Activated CD4-positive, alpha-beta T cell treated with anti-CD3 and anti-CD28 coated beads, Interleukin-2, amount 10 ng/mL, durations not matched to agents 7 days and 5 days (primary cell): Measurements from ENCODE around the gene ALDH1L1. TPM values are rescaled to one million over a fixed set of nuclear protein-coding genes. Genes with fewer than 3 reads are reported as not detected.

ENCODE experiments used
- CTCF ChIA-PET: fragments of 350-600 bp; sonication (Branson Sonifier 250); formaldehyde crosslinking; loops from one replicate; lab custom pipeline; 2021; ENCODE audit warnings: antibody characterized with exemption; lab: Charles Lee
- POLR2A ChIA-PET: fragments of 350-600 bp; sonication (Branson Sonifier 250); formaldehyde crosslinking; loops from one replicate; lab custom pipeline; 2021; ENCODE audit warnings: antibody characterized with exemption; lab: Charles Lee
- DNase-seq: peaks from one replicate; pipeline ENCODE4 v3.0.0-alpha.2; 2020
- H3K27ac Mint-ChIP-seq: one replicate; pipeline ENCODE4 v1.8.0; 2021; ENCODE audit warnings: mild to moderate bottlenecking, moderate library complexity, mixed read lengths
- H3K27me3 Mint-ChIP-seq: one replicate; pipeline ENCODE4 v1.8.0; 2021; ENCODE audit warnings: mixed read lengths
- H3K36me3 Mint-ChIP-seq: one replicate; pipeline ENCODE4 v1.8.0; 2021; ENCODE audit warnings: low read depth, mixed read lengths
- H3K4me1 Mint-ChIP-seq: one replicate; pipeline ENCODE4 v1.8.0; 2021; ENCODE audit warnings: mixed read lengths
- H3K4me3 Mint-ChIP-seq: one replicate; pipeline ENCODE4 v1.8.0; 2021; ENCODE audit warnings: mild to moderate bottlenecking, moderate library complexity, mixed read lengths
- H3K9me3 Mint-ChIP-seq: one replicate; pipeline ENCODE4 v1.8.0; 2021; ENCODE audit warnings: mixed read lengths
- total RNA-seq, 2 experiments: library from RNA; stranded (reverse); gene quantifications; one replicate each; pipeline ENCODE4 v1.2.3, GENCODE V29; 2021

The ALDH1L1 gene
- total RNA-seq, 2 experiments from 2014 or later: not detected

- no peak overlapping the region for H3K4me3 Mint-ChIP-seq
- no peaks in the 10 kb centered on the region for H3K9me3 Mint-ChIP-seq
- ChIA-PET POLR2A (no interaction called here), CTCF (no interaction called here)
- H3K27ac Mint-ChIP-seq: no peak overlapping the region
- no peaks in the 10 kb centered on the region for H3K36me3 Mint-ChIP-seq
- DNase-seq: no peak
- H3K4me1 Mint-ChIP-seq: no peaks in the 10 kb centered on the region
- H3K27me3 Mint-ChIP-seq: no peaks in the 10 kb centered on the region
Observed at GRCh38 chr3:126114443-126115386, 65.7 kb downstream of the ALDH1L1 start.

- Mint-ChIP-seq H3K4me1 (no peaks in the 10 kb centered on the region), H3K36me3 (no peaks in the 10 kb centered on the region), H3K9me3 (no peaks in the 10 kb centered on the region), H3K27ac (no peak overlapping the region), H3K4me3 (no peak overlapping the region), H3K27me3 (no peaks in the 10 kb centered on the region)
- no peak for DNase-seq
- ChIA-PET POLR2A (no interaction called here), CTCF (no interaction called here)
Observed at GRCh38 chr3:126113733-126114442, 66.5 kb downstream of the ALDH1L1 start.

DNA sequence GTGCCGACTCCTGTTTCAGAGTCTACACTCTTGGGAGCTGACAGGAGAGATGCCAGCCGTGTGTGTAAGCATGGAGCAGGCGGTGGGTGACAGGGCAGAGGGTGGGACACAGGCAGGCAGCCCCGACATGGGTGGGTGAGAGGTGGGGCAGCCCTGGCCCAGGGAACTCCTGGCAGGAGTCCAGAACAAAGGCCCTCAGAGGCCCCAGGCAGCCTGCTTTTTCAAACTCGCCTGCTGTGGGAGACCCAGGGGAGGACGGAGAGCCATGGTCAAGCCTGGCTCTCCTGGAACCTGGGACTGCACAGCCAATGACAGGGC, 67.2 kb downstream of the ALDH1L1 start:
- CTCF ChIA-PET: no interaction called here
- no peaks in the 10 kb centered on the region for H3K4me1 Mint-ChIP-seq
- no peaks in the 10 kb centered on the region for H3K36me3 Mint-ChIP-seq
- no peaks in the 10 kb centered on the region for H3K9me3 Mint-ChIP-seq
- POLR2A ChIA-PET: no interaction called here
- no peak overlapping the region for H3K4me3 Mint-ChIP-seq
- no peak overlapping the region for H3K27ac Mint-ChIP-seq
- no peak for DNase-seq
- no peaks in the 10 kb centered on the region for H3K27me3 Mint-ChIP-seq

- ChIA-PET POLR2A (no interaction called here), CTCF (no interaction called here)
- Mint-ChIP-seq H3K4me1 (no peaks in the 10 kb centered on the region), H3K4me3 (no peak overlapping the region), H3K27ac (no peak overlapping the region), H3K36me3 (no peaks in the 10 kb centered on the region), H3K27me3 (no peaks in the 10 kb centered on the region), H3K9me3 (no peaks in the 10 kb centered on the region)
- no peak for DNase-seq
Observed at GRCh38 chr3:126112531-126113237, 67.7 kb downstream of the ALDH1L1 start.

DNA sequence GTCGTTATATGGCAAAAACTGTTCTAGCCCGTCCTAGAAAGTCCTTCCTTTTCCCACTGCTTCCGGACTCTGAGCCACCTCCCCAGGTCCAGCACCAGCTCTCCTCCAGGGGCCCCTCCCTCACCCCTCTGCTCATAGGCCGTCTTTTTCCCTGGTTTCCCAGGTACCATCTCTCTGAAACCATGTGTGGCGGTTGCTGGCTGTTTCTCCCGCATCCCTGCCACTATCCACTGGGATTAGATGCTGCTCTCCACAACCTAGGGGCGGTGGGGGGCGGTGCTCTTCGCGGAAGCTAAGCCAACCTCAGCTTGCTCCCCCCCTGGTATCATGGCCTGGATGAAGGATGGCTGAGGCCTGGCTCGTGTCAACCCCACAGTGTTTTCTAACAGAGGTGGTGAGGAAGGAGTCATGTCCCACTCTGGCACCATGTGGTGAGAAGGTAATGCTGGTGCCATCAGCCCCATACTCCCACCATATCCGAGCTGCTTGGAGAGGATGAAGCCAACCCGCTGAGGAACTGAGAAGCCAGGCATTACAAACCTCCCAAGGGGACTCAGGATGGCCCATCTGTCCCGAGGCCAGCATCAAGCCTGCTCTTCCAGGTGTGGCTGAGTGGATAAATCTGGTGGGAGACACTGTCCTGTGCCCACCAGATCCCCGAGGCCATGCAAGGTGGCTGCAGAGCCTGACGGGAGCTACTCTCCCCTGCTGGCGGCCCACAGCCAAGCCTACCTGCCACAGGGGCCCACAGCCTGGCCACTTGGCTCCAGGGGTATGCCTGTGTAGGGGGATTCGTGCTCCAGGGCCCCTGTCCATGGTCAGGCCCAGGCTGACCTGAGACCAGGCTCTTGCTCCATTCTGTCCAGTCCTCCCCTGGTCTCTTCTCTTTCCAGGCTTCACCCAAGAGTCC, 68.6 kb downstream of the ALDH1L1 start:
- CTCF ChIA-PET: no interaction called here
- no peak overlapping the region for H3K4me3 Mint-ChIP-seq
- H3K36me3 Mint-ChIP-seq: no peaks in the 10 kb centered on the region
- POLR2A ChIA-PET: no interaction called here
- DNase-seq: no peak
- no peaks in the 10 kb centered on the region for H3K27me3 Mint-ChIP-seq
- no peaks in the 10 kb centered on the region for H3K4me1 Mint-ChIP-seq
- H3K9me3 Mint-ChIP-seq: no peaks in the 10 kb centered on the region
- no peak overlapping the region for H3K27ac Mint-ChIP-seq

DNA sequence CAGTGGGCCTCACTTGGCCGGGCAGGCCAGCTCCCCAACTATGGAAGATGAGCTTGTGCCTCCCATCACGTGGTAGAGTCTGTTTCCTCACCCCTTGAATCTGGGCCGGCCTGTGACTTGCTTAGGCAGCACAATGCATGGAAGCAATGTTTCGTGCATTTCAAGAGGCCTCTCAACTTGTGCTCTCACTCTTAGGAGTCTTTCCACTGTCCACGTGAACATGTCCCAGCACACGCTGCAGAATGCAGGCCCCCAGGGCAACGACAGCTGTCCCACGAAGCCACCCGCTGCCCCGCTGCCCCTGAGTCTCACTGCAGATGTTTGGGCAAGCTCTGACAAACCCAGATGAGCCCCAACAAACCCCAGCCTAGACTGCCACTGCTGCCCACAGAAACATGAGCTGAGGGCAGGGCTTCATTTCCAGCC, 69.2 kb downstream of the ALDH1L1 start:
- Mint-ChIP-seq H3K27me3 (no peaks in the 10 kb centered on the region), H3K4me3 (no peak overlapping the region), H3K9me3 (no peaks in the 10 kb centered on the region), H3K4me1 (no peaks in the 10 kb centered on the region), H3K36me3 (no peaks in the 10 kb centered on the region), H3K27ac (no peak overlapping the region)
- CTCF ChIA-PET: no interaction called here
- POLR2A ChIA-PET: no interaction called here
- DNase-seq: no peak

- ChIA-PET CTCF (no interaction called here), POLR2A (no interaction called here)
- Mint-ChIP-seq H3K27ac (no peak overlapping the region), H3K4me1 (no peaks in the 10 kb centered on the region), H3K9me3 (no peaks in the 10 kb centered on the region), H3K36me3 (no peaks in the 10 kb centered on the region), H3K27me3 (no peaks in the 10 kb centered on the region), H3K4me3 (no peak overlapping the region)
- DNase-seq: no peak
Observed at GRCh38 chr3:126110431-126111125, 69.8 kb downstream of the ALDH1L1 start.

DNA sequence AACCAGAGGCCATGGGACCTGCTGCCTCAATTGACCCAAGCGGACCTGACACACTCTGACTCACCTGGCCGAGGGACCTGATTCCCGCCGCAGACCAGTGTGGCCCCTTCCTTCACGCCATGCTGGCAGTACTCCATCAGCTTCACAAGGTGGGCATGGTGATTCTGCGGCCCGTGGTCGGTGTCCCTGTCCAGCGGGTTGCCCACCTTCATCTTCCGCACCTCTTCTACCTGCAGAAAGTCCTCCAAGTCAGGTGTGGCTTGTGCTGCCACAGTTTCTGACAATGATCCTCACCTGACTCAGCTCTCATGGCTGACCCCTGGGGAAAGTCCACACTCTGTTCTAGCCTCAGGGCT, 70.5 kb downstream of the ALDH1L1 start:
- ChIA-PET CTCF (no interaction called here), POLR2A (no interaction called here)
- Mint-ChIP-seq H3K27me3 (no peaks in the 10 kb centered on the region), H3K4me3 (no peak overlapping the region), H3K4me1 (no peaks in the 10 kb centered on the region), H3K9me3 (no peaks in the 10 kb centered on the region), H3K36me3 (no peaks in the 10 kb centered on the region), H3K27ac (no peak overlapping the region)
- DNase-seq: no peak

DNA sequence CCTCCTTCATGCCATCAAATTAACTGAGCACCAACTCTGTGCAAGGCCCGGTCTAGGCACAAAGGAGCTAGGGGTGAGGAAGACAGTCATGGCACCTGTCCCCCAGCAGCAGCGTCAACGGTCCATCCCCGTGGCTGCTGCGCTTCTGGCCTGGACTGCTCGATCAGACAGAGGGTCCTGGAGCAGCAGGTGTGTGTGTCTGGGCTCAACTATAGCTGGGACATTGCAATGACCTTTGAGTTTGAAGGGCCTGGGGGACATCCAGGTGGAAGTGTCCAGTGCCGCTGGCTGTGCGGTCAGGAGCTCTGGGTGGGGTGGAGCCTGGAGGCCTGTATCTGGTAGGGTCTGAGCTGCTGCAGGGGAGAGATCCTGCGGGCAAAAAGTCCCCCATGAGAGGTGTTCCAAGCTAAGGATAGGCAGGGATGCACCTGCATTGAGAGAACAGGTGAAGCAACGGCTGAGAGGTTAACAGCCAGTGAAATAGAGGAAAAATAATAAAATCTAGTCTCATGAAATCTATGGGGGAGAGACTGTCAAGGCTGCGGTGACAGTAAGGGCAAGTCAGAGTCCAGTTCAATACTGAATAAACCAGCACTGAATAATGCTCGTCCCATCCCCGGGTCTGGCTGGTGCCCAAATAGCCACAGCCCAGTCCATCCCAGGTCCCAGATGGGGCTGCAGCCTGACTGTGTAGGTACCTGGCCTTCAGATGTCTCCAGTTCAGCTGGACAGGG, 71.1 kb downstream of the ALDH1L1 start:
- no peak for DNase-seq
- Mint-ChIP-seq H3K36me3 (no peaks in the 10 kb centered on the region), H3K9me3 (no peaks in the 10 kb centered on the region), H3K27me3 (no peaks in the 10 kb centered on the region), H3K4me1 (no peaks in the 10 kb centered on the region), H3K27ac (no peak overlapping the region), H3K4me3 (no peak overlapping the region)
- ChIA-PET POLR2A (no interaction called here), CTCF (no interaction called here)

DNA sequence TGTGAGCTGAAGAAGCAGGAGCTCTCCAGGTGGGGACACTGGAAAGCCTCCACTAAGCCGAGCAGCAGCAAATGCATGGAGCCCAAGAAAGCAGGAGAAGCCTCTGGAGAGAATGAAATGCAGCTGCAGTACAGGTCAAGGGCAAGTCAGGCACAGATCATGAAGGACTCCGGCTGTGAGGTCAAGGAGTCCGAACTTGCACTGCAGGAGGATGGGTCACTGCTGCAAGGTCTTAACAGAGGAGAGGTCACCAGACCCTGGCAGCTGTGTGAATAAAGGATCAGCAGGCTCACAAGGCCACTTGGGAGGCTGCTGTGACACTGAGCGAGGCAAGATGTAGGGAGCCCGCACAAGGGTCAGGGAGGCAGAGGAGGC, 71.7 kb downstream of the ALDH1L1 start:
- Mint-ChIP-seq H3K4me1 (no peaks in the 10 kb centered on the region), H3K9me3 (no peaks in the 10 kb centered on the region), H3K36me3 (no peaks in the 10 kb centered on the region), H3K4me3 (no peak overlapping the region), H3K27ac (no peak overlapping the region), H3K27me3 (no peaks in the 10 kb centered on the region)
- POLR2A ChIA-PET: no interaction called here
- CTCF ChIA-PET: no interaction called here
- DNase-seq: no peak

GRCh38 chr3:126107957-126108675, 72.3 kb downstream of the ALDH1L1 start:
- Mint-ChIP-seq H3K4me3 (no peak overlapping the region), H3K9me3 (no peaks in the 10 kb centered on the region), H3K27me3 (no peaks in the 10 kb centered on the region), H3K36me3 (no peaks in the 10 kb centered on the region), H3K4me1 (no peaks in the 10 kb centered on the region), H3K27ac (no peak overlapping the region)
- ChIA-PET POLR2A (no interaction called here), CTCF (no interaction called here)
- DNase-seq: no peak
